HuH-7 (cell line): ENCODE measurements around the gene PRDM7.
"Not testable (repeated sequence)": the region's sequence is repeated elsewhere in the genome, so short reads cannot be mapped to it uniquely, and the experiment has no call there.

Source experiments
- DNase-seq: peaks from one replicate; pipeline ENCODE4 v3.0.0; 2011; ENCODE audit warnings: low spot score

The PRDM7 gene

GRCh38 chr16:90012991-90013745 is 64.0 kb downstream of the PRDM7 start:
- DNase-seq, result no peak

GRCh38 chr16:90011908-90012501 is 65.1 kb downstream of the PRDM7 start:
- no peak for DNase-seq

GRCh38 chr16:90011508-90011819 is 65.7 kb downstream of the PRDM7 start:
- no peak for DNase-seq

GRCh38 chr16:90010676-90011507 is 66.2 kb downstream of the PRDM7 start:
- no peak for DNase-seq

GRCh38 chr16:90009172-90009899 is 67.8 kb downstream of the PRDM7 start:
- DNase-seq, result no peak

- DNase-seq, result no peak
Observed at GRCh38 chr16:90008708-90009145, 68.4 kb downstream of the PRDM7 start.

- DNase-seq, result not testable (repeated sequence)
Observed at GRCh38 chr16:90007635-90008234, 69.4 kb downstream of the PRDM7 start.

- no peak for DNase-seq
Observed at GRCh38 chr16:90007015-90007414, 70.1 kb downstream of the PRDM7 start.
